Stimulated activated CD4-positive, alpha-beta T cell treated with anti-CD3 and anti-CD28 coated beads, TNF-alpha, amount 100 ng/mL, for 1 hour (primary cell): Measurements from ENCODE around the gene CARMIL3.

Experiments
- DNase-seq, 3 donors: peaks; one replicate each; pipeline ENCODE4 v3.0.0-alpha.2; 2020; ENCODE audit warnings: low read depth in 3 of 3, low spot score in 1 of 3

The CARMIL3 gene

GRCh38 chr14:24075485-24076301 is 23.9 kb downstream of the CARMIL3 start:
- no peak for DNase-seq

- DNase-seq, result no peak
Observed at GRCh38 chr14:24076302-24076601, 24.4 kb downstream of the CARMIL3 start.

DNA sequence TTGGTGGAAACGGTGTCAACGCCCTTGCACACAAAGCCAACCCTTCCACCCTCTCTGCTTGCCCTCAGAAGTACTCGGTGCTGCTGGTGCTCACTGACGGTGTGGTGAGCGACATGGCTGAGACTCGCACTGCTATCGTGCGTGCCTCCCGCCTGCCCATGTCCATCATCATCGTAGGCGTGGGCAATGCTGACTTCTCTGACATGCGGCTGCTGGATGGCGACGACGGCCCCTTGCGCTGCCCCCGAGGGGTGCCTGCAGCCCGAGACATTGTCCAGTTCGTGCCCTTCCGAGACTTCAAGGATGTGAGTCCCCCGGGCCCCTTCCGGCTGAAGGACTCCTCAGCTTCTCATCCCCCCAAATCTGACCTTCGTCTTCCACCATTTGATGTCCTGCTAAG is 25.3 kb downstream of the CARMIL3 start:
- no peak for DNase-seq

- no peak for DNase-seq
Observed at GRCh38 chr14:24078146-24078545, 26.3 kb downstream of the CARMIL3 start.

DNA sequence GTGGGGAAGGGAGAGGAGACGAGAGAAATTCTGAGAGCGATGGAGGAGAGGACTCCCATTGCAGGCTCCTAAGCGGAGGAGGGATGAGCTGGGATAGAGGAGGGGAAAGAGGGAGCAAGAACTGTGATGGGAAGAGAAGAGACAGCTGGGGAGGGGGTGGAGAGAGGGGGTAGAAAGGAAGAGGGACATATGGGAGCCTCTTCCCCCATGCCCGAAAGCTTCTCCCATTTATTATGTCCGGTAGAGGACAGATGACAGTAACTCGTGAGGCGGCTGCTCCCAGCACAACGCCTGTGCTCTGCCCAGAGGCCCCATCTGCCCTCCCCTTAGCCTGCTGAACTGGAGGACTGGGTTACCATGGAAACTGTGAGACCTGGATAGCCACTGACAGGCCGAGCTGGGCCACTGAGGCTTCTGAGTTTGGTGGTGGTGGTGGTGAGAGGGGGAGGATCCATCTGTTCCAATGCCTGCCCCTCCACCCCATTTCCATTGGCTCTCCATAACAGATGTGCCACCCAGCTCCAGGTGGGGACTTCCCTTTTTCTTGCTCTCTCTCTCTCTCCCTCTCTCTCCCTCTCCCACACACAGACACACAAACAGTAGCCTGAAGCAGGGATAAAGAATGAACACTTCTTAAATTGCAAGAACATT is 27.8 kb downstream of the CARMIL3 start:
- DNase-seq, result no peak

GRCh38 chr14:24080142-24080530 is 28.3 kb downstream of the CARMIL3 start:
- DNase-seq, result no peak

- DNase-seq, result peak in 2 of 3 donors; percentile 30 to 54
Observed at GRCh38 chr14:24080888-24081738, 29.3 kb downstream of the CARMIL3 start.

- DNase-seq, result no peak
Observed at GRCh38 chr14:24081739-24082211, 30.0 kb downstream of the CARMIL3 start.

- DNase-seq, result no peak
Observed at GRCh38 chr14:24082411-24083080, 30.7 kb downstream of the CARMIL3 start.

DNA sequence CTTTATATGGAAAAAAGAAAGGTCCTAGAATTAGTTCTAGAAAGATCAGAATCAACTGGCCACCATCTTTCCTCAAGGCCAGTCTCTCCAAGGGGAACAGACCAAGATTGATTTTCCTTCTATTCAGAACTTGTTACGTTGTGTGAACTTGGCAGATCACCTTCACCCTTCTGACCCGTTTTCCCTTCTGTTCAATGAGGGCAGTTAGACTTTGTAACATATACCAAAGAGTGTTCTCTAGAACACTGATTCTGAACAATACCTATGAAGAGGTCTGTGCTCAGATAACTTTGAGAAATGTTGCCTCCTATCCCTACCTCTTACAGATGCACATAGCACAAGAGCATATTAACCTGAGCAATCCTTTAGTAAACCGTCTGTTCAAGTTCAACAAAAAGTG is 31.7 kb downstream of the CARMIL3 start:
- DNase-seq, result no peak

DNA sequence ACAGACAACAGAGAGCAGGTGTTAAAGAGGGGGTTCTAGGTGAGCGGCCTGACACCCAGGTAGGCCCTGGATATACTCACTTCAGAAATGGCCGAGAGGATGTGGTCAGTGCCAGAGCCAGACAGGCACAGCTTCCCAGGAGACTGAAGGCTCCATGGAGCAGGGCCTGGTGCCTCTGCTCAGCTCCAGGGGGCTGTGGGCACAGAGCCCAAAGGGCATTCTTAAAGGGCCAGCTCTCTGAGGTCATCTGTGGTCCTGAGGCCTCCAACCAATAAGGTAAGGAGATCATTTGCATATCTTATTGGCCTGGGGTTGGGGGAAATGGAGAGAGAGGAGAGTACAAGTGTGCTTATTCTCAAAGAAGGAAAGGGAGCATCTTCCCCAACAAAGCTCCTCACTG is 32.6 kb downstream of the CARMIL3 start:
- no peak for DNase-seq

GRCh38 chr14:24085215-24085614 is 33.4 kb downstream of the CARMIL3 start:
- no peak for DNase-seq

DNA sequence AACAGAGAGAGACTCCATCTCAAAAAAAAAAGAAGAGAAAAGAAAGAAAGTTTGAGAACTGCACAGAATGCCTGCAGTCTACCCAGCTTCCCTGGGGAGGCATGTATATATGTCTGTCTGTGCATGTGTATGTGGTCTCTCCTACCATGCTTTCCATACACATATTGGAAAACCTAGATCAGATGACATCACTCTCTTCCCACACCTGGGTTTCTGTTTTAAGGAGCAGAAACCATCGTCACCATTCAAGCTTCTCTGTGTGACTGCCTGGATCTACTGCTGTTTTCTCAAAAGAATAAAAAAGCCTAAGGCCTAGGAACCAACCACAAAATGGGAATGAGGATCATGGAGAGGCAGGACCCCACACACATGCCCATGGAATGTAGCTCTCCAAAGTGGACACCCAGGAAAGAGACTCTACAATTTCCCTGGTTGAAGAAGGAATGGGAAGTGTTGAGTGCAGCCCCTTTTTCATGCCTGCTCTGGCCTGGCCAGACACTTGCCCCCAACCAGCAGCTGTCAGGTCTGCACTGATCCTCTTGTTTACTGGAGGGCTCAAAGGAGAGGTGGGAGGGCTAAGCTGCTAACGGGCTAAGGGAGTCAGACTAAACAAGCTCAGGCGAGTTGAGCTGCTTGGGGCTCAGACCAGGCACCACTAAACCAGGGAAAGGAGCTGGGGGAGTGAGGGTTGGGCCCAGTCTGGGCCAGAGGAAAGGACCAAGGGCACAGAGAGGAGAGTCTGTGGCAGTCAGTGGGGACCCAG is 34.6 kb downstream of the CARMIL3 start:
- DNase-seq, result no peak

- no peak for DNase-seq
Observed at GRCh38 chr14:24087004-24087403, 35.2 kb downstream of the CARMIL3 start.

- no peak for DNase-seq
Observed at GRCh38 chr14:24088095-24088494, 36.3 kb downstream of the CARMIL3 start.

DNA sequence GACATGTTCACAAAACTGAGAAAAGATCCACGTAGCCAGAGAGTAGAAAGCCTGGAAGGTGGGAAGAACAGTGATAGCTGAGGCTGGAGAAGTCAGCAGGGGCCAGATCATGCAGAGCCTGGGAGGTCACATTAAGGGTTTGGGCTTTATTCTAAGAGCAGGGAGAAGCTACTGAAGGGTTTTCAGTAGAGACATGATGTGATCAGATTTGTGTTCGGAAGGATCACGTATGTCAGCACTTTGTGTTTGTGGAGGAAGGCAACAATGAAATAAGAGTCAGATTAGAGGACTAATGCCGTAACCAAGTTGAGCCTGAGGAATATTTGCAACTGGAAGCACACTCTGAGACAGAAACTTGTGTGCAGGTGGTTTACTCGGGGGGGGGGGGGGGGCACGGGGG is 38.1 kb downstream of the CARMIL3 start:
- DNase-seq, result no peak

GRCh38 chr14:24092110-24092504 is 40.3 kb downstream of the CARMIL3 start:
- no peak for DNase-seq

DNA sequence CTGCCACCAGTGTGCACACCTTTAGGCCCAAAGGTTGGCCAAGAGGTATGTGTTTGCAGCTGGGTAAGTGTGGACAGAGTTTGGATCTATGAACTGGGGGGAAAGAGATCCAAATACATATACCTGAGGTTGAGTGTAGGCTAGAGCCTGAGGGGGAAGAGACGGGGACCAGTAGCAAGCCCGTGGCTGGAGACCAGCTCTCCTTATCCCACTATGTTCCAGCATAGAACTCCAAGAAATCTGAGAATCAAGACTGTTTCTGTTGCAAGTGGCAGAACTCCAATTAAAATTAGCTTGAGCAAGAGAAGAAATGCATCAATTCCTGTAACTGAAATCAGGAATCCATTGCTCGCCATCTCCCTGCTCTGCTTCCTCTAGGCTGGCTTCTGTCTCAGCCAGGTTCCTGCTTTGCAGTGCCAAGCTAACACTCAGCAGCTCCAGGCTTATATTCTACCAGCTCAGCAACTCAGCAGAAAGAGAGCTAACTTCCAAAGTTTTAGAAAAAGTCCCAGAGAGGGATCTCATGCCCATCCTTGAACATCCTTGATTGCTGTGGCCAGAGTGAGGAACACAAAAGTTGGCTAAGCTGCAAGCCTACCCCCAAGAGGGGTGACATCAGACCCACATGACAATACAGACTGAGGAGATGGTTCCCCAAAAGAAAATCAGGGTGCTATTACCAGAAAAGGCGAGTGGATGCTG is 40.8 kb downstream of the CARMIL3 start:
- no peak for DNase-seq

DNA sequence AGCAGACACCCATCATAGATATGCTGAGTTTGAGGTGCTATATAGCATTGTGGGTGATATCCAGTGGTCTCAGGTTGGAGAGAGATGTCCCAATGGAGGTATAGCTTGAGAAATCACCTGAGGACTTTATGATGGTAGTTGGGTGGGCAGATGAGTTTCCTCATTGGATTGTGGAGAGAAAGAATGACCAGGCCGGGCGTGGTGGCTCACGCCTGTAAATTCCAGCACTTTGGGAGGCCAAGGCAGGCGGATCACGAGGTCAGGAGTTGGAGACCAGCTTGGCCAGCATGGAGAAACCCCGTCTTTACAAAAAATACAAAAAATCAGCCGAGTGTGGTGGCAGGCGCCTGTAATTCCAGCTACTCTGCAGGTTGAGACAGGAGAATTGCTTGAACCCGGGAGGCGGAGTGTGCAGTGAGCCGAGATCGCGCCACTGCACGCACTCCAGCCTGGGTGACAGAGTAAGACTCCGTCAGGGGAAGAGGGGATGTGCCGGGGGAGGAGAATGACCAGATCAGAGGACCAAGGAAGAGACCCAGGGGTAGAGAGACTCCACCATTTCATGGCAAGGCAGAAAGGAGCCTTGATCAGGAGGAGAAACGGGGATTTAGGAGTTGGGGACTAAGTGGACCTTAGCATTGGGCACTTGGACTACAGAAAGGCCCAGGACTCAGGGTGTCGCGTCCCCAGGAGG is 41.5 kb downstream of the CARMIL3 start:
- DNase-seq, result no peak
